Stimulated activated CD4-positive, alpha-beta T cell treated with anti-CD3 and anti-CD28 coated beads, TNF-alpha, amount 100 ng/mL, for 24 hours (primary cell): Measurements from ENCODE around the gene MMP7.

Experiments
- DNase-seq, 3 experiments: peaks; one replicate each; pipeline ENCODE4 v3.0.0-alpha.2; 2020; ENCODE audit warnings: low read depth in 3 of 3

The MMP7 gene

DNA sequence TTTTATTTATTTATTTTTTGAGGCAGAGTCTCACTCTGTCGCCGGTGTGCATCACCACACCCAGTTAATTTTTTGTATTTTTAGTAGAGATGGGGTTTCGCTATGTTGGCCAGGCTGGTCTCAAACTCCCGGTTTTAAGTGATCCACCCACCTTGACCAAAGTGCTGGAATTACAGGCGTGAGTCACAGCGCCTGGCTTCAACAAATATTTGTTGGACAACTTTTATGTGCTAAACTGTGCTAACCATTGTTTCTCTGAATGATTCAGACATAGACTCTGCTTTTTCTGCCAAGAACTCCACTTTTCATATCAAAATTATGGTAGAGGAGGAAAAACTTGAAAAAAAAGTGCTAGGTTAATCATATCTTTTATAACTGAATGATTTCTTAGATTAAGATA is 36.3 kb downstream of the MMP7 start:
- no peak for DNase-seq

DNA sequence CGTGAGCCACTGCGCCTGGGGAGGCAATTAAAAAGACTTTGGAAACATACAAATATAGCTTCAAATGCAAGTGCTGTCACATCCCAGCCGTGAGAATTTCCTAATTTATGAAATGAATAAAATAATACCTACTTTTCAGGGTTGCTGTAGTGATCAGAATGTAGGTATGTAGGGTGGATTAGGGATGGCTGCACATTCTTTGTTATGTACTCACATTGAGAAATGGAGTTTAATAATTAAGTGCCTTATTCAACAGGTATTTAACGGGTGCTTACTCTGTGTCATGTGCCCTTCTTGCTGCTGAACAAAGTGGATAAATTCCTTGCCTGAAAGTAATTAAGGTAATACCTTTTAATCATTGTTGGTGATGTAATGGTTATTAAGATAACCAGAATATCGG is 37.0 kb downstream of the MMP7 start:
- DNase-seq, result no peak

DNA sequence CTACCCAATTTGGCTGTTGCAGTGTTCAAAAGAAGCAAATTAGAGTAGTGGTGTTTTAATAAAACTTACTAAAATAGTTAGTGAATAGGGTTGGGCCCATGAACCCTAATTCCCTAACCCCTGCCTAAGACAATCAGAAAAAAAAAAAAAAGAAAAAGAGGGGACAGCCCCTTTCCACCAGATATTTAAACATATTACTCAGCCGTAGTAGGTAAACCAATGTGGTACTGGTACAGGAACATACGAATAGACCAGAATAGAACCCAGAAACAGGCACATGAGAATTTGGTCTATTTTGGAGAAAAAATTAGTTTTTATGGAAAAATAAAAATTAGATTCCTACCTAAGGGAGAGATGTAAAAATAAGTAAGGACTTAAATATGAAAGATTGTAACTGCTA is 38.6 kb downstream of the MMP7 start:
- no peak for DNase-seq

DNA sequence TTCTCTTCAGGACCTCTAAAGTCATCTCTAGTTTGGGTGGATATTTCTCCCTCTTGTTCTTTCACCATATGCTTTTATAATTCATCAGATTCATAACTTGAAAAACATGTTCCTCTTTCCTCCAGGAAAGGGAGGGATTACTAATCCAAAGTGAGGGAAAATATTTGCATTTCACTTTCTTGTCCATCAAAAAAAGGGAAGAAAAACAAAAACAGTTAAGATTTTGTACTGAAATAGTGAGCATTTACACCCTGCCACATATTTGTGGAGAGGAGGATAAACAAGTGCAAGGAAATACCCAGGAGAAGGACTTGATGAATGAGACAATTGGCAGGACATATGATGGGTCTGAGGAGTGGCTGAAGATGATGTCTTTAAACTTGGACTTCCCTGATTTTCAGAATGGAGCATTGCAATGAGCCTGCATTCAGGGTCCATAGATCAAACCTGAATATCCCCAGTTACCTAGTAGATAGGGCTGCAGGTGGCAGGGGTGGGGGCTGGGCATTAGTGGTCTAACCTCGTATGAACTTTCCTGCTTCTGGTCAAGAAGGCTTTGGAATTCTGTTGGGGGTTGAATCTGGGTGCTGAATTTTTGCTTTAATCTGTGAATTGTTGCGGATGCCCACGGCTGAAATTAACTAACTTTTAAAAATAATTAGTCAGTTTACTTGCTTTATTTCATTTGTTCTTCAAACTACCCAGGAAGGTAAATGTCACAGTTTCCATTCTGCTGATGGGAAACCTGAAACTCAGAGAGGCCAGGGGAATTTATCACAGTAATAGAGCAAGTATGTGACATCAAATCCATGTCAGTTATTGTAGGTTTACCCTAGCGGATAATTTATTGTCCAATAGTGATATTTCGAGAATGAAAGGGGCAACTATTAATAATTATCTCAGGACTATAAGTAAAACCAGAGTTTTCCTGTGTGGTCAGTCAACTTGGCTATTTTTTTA is 41.1 kb downstream of the MMP7 start:
- DNase-seq, result no peak

DNA sequence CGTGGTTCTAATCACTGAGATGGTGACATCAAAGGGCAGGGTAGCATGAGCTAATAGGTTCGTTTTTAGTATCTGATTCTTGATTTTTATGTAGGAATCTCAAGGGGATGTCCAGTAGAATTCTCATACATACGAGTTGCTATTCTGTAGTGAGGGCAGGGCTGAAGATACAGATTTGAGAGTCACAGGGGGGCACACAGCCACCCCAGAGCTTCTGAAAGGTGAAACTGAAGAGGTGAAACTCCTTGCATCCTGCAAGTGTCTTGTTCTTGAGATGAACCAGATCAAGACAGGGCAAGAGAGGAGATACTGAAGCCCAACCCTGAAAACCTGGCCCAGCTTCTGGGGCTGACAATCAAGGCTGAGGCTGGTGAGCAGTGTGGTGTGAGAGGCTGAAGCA is 42.3 kb downstream of the MMP7 start:
- DNase-seq, result no peak

DNA sequence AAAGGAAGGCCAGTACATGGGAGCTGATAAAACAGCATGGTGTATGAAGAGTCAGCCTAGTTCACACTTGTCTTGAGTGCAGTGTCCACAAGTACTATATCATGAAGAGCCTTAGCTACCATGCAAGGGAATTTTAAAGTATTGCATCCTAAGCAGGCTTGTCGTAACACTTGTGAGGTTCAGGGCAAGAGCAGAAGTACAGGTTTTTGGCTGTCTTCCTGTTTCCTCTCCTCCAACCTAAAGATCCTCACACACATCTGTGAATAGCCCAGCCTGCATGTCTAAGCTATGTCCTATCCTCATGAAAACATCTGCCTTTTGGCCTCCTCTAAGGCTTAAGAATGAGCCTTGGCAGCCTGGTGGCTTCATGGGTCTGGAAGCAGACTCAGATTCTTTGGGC is 43.3 kb downstream of the MMP7 start:
- no peak for DNase-seq

DNA sequence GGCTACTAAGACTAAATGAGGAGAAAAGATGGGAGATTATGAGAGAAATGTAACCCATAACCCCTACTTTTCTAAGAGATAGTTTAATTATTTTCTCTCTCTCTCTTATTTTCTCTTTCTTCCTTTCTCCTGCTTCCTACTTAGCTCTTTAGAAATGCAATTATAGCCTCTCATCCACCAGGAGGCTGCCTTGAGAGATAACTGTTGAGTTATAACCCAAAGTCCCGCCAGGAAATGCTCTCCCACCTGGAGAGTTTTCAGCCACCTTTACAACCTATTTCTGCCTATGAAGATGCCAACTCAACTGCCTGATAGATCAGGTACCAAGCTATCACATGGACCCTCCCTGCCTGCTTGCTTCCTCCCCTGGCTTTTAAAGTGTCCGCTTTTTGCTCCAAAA is 44.0 kb downstream of the MMP7 start:
- no peak for DNase-seq

DNA sequence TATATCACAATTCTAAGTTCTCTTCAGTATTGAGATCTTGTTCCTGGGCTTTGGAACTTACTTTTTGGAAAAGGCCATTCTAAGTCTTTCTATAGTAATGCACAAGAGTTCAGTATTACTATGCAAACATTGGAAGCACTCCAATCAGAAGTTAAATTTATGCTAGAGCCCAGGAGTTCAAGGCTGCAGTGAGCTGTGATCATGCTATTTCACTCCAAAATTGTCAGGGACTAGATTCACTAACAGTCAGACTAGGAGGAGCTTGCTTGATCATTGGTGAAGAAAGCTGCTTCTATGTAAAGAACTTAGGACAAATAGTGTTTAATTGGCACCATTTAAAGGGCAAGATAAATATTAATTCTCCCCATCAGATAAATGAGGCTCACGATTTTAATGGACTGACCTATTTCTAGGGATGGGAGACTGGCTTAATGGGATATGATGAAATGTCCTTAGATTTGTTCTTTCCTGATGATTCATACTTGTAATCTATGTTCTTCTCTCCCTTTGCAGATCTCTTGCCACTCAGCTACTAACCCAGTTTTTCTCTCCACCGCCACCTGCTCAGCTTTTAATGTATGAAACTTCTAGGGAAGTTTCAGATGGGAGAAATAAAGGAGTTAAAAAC is 45.3 kb downstream of the MMP7 start:
- no peak for DNase-seq

DNA sequence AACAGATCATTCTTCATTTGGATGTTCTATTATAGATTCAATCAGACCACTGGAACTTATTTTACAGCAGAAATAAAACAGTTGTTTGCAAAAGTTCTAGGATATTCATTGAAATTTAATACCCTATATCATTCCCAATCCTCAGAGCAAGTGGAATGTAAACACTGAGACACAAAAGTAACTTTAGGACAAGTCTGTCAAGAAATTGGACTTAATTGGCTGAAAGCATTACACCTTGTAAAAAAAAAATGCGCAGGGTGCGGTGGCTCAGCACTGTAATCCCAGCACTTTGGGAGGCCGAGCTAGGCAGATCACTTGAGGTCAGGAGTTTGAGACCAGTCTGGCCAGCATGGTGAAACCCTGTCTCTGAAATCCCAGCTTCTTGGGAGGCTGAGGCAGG is 48.1 kb downstream of the MMP7 start:
- no peak for DNase-seq

DNA sequence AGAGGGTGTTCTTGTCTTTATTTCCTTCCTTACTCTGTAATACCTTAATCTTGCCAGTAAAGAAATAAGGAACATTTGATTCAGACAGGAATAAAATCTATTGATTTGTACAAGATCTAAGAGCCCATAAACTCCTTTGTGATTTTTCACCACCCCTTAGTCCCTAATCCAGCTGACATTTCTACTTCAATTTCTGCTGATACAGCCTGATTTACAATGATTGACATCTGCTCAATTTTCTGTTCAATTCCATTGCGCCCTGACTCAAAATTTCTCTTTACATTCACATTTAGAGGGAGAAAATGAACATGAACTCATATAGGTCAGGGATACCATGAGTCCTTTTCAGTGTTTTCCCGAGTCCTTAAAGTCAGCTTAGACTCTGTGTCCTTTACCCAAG is 50.8 kb downstream of the MMP7 start:
- DNase-seq, result no peak

DNA sequence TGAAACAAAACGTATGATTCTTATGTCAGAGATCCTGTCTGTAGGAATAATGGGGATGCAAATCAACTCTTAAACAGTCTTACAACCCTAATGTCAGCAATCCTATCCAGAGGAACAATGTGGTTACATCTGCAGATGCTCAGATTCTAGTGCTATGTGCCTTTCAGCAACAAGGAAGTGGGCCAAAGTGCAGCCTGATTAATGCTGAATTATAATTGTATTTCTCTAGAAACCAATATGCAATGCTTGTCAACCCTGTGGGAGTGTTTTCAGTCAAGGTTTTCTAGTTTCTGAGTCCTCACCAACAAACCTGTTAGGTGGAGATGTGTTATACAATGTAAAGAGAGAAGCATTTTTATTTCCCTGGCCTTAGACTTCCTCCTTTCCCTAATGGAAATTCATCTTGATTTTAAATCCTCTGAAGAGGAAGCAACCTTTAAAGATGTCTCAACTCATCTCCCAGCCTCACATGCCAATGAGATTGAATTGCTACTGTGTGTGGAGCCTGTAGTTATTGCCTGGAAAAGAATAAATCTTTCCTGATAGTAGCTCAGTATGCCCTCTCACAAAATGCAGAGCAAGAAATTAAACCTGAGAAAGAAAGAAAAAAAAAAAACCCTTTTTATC is 51.8 kb downstream of the MMP7 start:
- no peak for DNase-seq

DNA sequence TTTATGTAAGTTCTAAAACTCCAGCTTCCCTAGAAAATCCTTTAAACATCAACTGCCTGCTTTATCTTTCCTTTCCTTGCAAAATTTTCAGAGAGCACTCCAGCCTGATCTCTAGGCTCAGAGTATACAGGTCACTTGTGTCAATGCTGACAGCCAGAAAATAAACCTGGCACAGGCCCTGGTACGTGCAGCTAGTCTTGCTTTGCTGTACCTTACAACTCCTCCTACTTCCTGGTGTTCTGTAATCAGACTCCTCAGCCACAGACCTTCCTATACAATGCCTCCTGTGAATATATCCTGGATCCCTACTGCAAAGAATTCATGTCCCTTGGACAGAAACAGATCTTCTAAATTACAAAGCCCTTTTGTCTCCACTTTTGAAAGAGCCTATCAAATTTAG is 53.7 kb downstream of the MMP7 start:
- DNase-seq, result peak in 1 of 3 experiments; percentile 31

DNA sequence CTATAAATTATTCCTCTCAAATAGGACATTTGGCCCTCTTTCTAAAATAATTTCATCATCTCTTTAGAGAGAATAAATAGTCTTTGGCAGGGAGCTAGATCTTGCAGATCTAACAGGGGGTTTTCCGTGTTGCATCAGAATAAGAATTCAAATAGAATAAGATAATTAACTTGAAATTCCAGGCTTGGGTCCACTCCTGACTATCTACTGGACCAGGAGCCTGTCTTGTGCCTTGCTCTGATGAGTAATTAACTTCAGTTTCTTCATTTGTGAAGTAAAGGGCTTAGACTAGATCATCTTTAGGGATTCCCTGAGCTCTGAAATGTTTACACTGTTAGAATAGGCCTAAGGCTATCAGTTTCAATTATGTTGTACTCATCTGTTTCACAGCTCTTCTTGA is 54.5 kb downstream of the MMP7 start:
- no peak for DNase-seq

DNA sequence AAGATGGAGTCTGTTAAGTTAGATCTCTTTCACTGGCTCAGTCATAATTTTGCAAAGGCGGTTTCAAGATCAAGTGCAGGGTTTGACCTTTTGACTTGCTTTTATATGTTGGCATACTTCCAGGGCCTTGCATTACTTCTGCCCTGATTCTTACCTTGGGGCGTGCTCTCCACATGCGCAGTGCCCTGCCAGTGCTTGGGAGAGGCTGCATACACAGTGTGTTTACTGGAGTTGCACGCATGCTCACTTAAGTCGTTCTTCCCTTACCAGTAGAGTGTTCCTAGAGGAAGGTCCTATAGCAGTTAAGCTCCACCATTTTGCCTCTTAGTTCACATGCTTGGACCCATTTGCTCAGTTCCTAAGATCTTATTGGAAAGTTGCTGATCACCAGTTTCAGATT is 57.0 kb downstream of the MMP7 start:
- no peak for DNase-seq

DNA sequence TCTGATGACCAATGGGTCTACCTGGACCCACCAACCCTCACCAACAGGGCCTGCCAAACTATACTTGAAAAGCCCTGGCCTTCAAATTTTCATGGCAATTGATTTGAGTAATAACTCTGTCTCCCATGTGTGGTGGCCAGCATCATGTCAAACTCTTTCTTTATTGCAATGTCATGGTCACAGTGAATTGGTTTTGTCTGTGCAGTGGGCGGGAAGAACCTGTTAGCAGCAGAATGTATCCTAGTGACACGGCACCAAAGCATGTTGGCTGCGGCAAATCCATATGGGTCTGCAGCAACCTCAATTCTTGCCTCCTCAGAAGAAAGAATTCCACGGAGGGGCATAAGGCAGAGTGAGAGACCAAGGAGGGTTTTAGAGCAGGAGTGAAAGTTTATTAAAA is 58.4 kb downstream of the MMP7 start:
- no peak for DNase-seq

DNA sequence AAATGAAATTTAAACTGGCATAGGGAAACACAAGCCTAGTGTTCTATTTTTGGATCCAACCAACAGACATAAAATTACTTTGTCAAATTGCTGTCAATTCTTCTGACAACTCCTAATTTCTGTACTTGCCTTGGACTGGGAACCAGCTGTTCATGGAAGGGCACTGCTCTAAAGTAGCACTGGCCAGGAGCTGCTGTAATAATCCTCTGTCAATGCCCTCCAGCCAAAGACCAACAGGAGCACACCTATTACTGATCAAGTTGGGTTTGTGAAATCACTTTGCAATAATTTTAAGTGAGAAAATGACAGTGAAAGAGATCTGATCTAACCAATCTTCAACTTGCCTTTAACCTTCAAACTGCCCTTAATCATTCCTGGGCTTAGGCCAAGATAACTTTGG is 59.1 kb downstream of the MMP7 start:
- no peak for DNase-seq
